GM12878 (cell line): ENCODE measurements around the gene NHERF1. TPM values are rescaled to one million over a fixed set of nuclear protein-coding genes. Genes with fewer than 3 reads are reported as not detected.

Experiments used
- ATAC-seq: fragments of 200-7000 bp; cut with Tn5 transposase; 3 replicates; pipeline ENCODE4 v1.9.1; 2020; ENCODE audit warnings: mild to moderate bottlenecking, moderate library complexity
- BruUV-seq: library from RNA; stranded (reverse); fragments of 400-500 nt; replicated peaks from 2 replicates; lab custom pipeline; 2021; lab: Mats Ljungman, UMichigan
- CTCF ChIA-PET: fragments of 300-600 bp; sonication (Branson Sonifier 250); formaldehyde crosslinking; extraction: SDS; loops from one replicate; lab custom pipeline; 2021; ENCODE audit warnings: inconsistent platforms; lab: Yijun Ruan, JAX
- POLR2A ChIA-PET: fragments of 350-600 bp; formaldehyde crosslinking; extraction: SDS; loops from one replicate; lab custom pipeline; 2021; ENCODE audit warnings: inconsistent platforms; lab: Charles Lee
- RAD21 ChIA-PET: fragments of 300-600 bp; sonication (Branson Sonifier 250); formaldehyde crosslinking; loops from one replicate; lab custom pipeline; 2023; ENCODE audit warnings: antibody characterized with exemption; ENCODE audit not compliant: unreplicated experiment; lab: Charles Lee
- SMC1A ChIA-PET: fragments of 300-600 bp; sonication (Branson Sonifier 250); formaldehyde crosslinking; loops from one replicate; lab custom pipeline; 2023; ENCODE audit not compliant: unreplicated experiment, uncharacterized antibody; lab: Charles Lee
- DNase-seq: peaks from one replicate; pipeline ENCODE4 v3.0.0-alpha.2; 2011; ENCODE audit warnings: low read depth, low spot score
- FAIRE-seq: peaks from 3 replicates; lab custom pipeline; 2011; peaks lifted over from hg19 to GRCh38; lab: Jason Lieb, UNC
- H2AFZ ChIP-seq: 2 replicates; pipeline ENCODE4 v1.6.0; 2011; ENCODE audit warnings: low read depth, low read length, control low read depth; ENCODE audit not compliant: control insufficient read depth
- H3K27ac ChIP-seq: 2 replicates; pipeline ENCODE4 v1.5.1; 2011; ENCODE audit warnings: control low read depth; ENCODE audit not compliant: control insufficient read depth, insufficient read depth
- H3K27me3 ChIP-seq, 2 experiments: replicated peaks in 1 of 2; 2 replicates each; pipeline versions ENCODE4 v1.6.0 to v1.6.1; 2011; ENCODE audit warnings: low read length in 1 of 2; ENCODE audit not compliant: control insufficient read depth in 2 of 2, insufficient read depth in 2 of 2
- H3K36me3 ChIP-seq, 2 experiments: 2 replicates each; pipeline ENCODE4 v1.5.1; 2011; ENCODE audit warnings: low read length in 1 of 2; ENCODE audit not compliant: control insufficient read depth in 2 of 2, insufficient read depth in 2 of 2
- H3K4me1 ChIP-seq: 2 replicates; pipeline ENCODE4 v1.6.1; 2011; ENCODE audit warnings: mild to moderate bottlenecking, low read length, moderate library complexity, mixed read lengths; ENCODE audit not compliant: control insufficient read depth, insufficient read depth
- H3K4me2 ChIP-seq: 2 replicates; pipeline ENCODE4 v1.6.0; 2011; ENCODE audit warnings: control low read depth; ENCODE audit not compliant: control insufficient read depth, insufficient read depth
- H3K4me3 ChIP-seq: fragments of 200-600 bp; sonication (generic); 2 replicates; pipeline ENCODE4 v1.5.1; 2016
- H3K79me2 ChIP-seq: 2 replicates; pipeline ENCODE4 v1.6.0; 2011; ENCODE audit warnings: low read length; ENCODE audit not compliant: control insufficient read depth, insufficient read depth
- H3K9ac ChIP-seq: 2 replicates; pipeline ENCODE4 v1.8.0; 2011; ENCODE audit warnings: low read length, control low read depth, mixed read lengths; ENCODE audit not compliant: control insufficient read depth, insufficient read depth
- H3K9me3 ChIP-seq: replicated peaks from 3 replicates; pipeline ENCODE4 v1.5.1; 2011; ENCODE audit warnings: mild to moderate bottlenecking, low read length; ENCODE audit not compliant: control insufficient read depth, insufficient read depth
- H4K20me1 ChIP-seq: 2 replicates; pipeline ENCODE4 v1.6.0; 2011; ENCODE audit not compliant: control insufficient read depth, insufficient read depth
- CHD2 ChIP-seq: IDR thresholded peaks from 2 replicates; pipeline ENCODE4 v1.6.1; 2011; ENCODE audit warnings: low read depth, low read length, improper control_type of control experiment, borderline replicate concordance
- GATAD2B ChIP-seq: fragments of 450-650 bp; conservative IDR thresholded peaks from 2 replicates; pipeline ENCODE4 v1.6.1; 2017; ENCODE audit warnings: low read depth, mild to moderate bottlenecking, moderate library complexity
- HDGF ChIP-seq: fragments of 450-650 bp; IDR thresholded peaks from 2 replicates; pipeline ENCODE4 v1.6.1; 2016; ENCODE audit warnings: antibody characterized with exemption
- IRF4 ChIP-seq: IDR thresholded peaks from 2 replicates; pipeline ENCODE4 v1.6.1; 2011; ENCODE audit warnings: low read depth, low read length
- JUNB ChIP-seq: IDR thresholded peaks from 2 replicates; pipeline ENCODE4 v1.6.1; 2016; ENCODE audit warnings: antibody characterized with exemption, mild to moderate bottlenecking
- NRF1 ChIP-seq: conservative IDR thresholded peaks from 2 replicates; pipeline ENCODE4 v1.6.1; 2011; ENCODE audit warnings: mild to moderate bottlenecking, low read depth, low read length, improper control_type of control experiment
- STAT3 ChIP-seq: IDR thresholded peaks from 2 replicates; pipeline ENCODE4 v1.6.1; 2011; ENCODE audit warnings: low read depth, low read length, improper control_type of control experiment
- ZNF207 ChIP-seq: fragments of 450-650 bp; IDR thresholded peaks from 2 replicates; pipeline ENCODE4 v1.6.1; 2014; ENCODE audit warnings: antibody characterized with exemption, mild to moderate bottlenecking, borderline replicate concordance
- ZZZ3 ChIP-seq: IDR thresholded peaks from 2 replicates; pipeline ENCODE4 v1.6.1; 2011; ENCODE audit warnings: low read depth; ENCODE audit not compliant: control insufficient read depth, insufficient read length
- WGBS: methylation state at CpG from one replicate; pipeline ENCODE4 v1.1.6; 2016; ENCODE audit warnings: low lambda C conversion rate; ENCODE audit not compliant: insufficient replicate concordance, insufficient coverage; ENCODE audit errors: missing lambda C conversion rate; 5-methylcytosine and 5-hydroxymethylcytosine counted together
- in situ Hi-C: fragments of 300-500 bp; cut with MboI; formaldehyde crosslinking; loops from 9 replicates; pipeline ENCODE4 v1.14.3; 2018; ENCODE audit warnings: mixed read lengths
- intact Hi-C: fragments of 100-400 bp; cut with micrococcal nuclease; formaldehyde crosslinking; loops from one replicate; pipeline ENCODE4 v1.14.2; 2022; ENCODE audit not compliant: unreplicated experiment
- polyA plus RNA-seq, 11 experiments: library from polyadenylated mRNA; depleted of rRNA in 4 of 11; unstranded in 6 of 11; stranded (reverse) in 5 of 11; fragments of >200 nt; fragmentation: Nextera tagmentation in 4 of 11; fragmentation: Illumina TruSeq in 1 of 11; extraction: Ambion mirVana in 4 of 11; extraction: Trizol in 1 of 11; gene quantifications; 1 replicate in 1 of 11; 2 replicates in 10 of 11; pipeline versions ENCODE4 v1.2.1 to v1.2.3, GENCODE V29; 2011 to 2016; ENCODE audit warnings: inconsistent platforms in 2 of 11, missing spikeins in 2 of 11, low read depth in 1 of 11
- total RNA-seq, 4 experiments: library from RNA; depleted of rRNA in 3 of 4; stranded (reverse); fragments of >200 nt in 3 of 4; fragmentation: Illumina TruSeq in 1 of 4; extraction: Trizol in 1 of 4; gene quantifications; 2 replicates each; pipeline versions ENCODE4 v1.2.1 to v1.2.3, GENCODE V29; 2013 to 2021

Gene NHERF1
- total and polyA plus RNA-seq, 10 of the 15 experiments (the other 5 are each of a cell fraction or from before 2014, with no cell fraction given), result 13.4 to 61.6 (median 39.0) TPM

GRCh38 chr17:74805591-74805991 lies 57.2 kb downstream of the NHERF1 start:
- ChIA-PET CTCF (interaction anchor here (1.2 kb wide), 1 partner anchor 60 kb away, joined by 3 read pairs; no protein-coding TSS in a partner anchor), SMC1A (no interaction called here), POLR2A (no interaction called here), RAD21 (no interaction called here)
- Histone ChIP-seq H2AFZ (no peak overlapping the region), H3K4me1 (no peaks in the 10 kb centered on the region), H3K27ac (no peak overlapping the region), H3K4me2 (no peak overlapping the region), H3K27me3 (no peaks in the 10 kb centered on the region), H3K9me3 (no peaks in the 10 kb centered on the region), H3K79me2 (no peaks in the 10 kb centered on the region), H3K36me3 (no peaks in the 10 kb centered on the region; a peak in 2 of 4 replicates), H4K20me1 (no peaks in the 10 kb centered on the region), H3K9ac (no peak overlapping the region), H3K4me3 (no peak overlapping the region)
- WGBS, result 88% methylated on average over 15 of the region's 15 CpGs
- TF ChIP-seq GATAD2B, result no peak
- no peak for TF ChIP-seq ZZZ3
- FAIRE-seq (no peak), DNase-seq (no peak), ATAC-seq (no peak)
- intact Hi-C loops, result no loop called here
- no TSS peak for BruUV-seq
- in situ Hi-C loops, result no loop called here

GRCh38 chr17:74806334-74806733 lies 57.9 kb downstream of the NHERF1 start:
- RAD21 ChIA-PET, result no interaction called here
- TF ChIP-seq IRF4 (no peak), JUNB (no peak), CHD2 (no peak), STAT3 (no peak), HDGF (no peak), ZNF207 (no peak), NRF1 (no peak)
- Histone ChIP-seq H3K9me3 (no peaks in the 10 kb centered on the region), H3K27ac (no peak overlapping the region), H3K36me3 (no peaks in the 10 kb centered on the region; a peak in 2 of 4 replicates), H3K27me3 (no peaks in the 10 kb centered on the region), H3K4me3 (no peak overlapping the region), H2AFZ (no peak overlapping the region), H3K4me1 (no peaks in the 10 kb centered on the region), H4K20me1 (no peaks in the 10 kb centered on the region), H3K79me2 (no peaks in the 10 kb centered on the region), H3K4me2 (no peak overlapping the region), H3K9ac (no peak overlapping the region)
- ATAC-seq, result no peak
- SMC1A ChIA-PET, result no interaction called here
- FAIRE-seq, result no peak
- in situ Hi-C loops, result no loop called here
- 75% methylated on average over 10 of the region's 10 CpGs for WGBS
- BruUV-seq, result no TSS peak
- POLR2A ChIA-PET, result no interaction called here
- CTCF ChIA-PET, result interaction anchor here (1.0 kb wide), 1 partner anchor 15 kb away, joined by 4 read pairs; no protein-coding TSS in a partner anchor
- intact Hi-C loops, result no loop called here
- no peak for DNase-seq
